Measurements from ENCODE around the gene TEAD1.

TEAD1 gene

GRCh38 chr11:12629601-12630313 lies 44.5 kb upstream of the TEAD1 start:
- Mint-ChIP-seq H3K4me3 (no peak overlapping the region), H3K27me3 (ENCODE audit: low read depth) (peaks cover 3% of the 10 kb centered on the region), H3K27ac (no peak overlapping the region), H3K36me3 (ENCODE audit: low read depth) (peaks cover 4% of the 10 kb centered on the region), H3K4me1 (no peaks in the 10 kb centered on the region), H3K9me3 (peaks cover 18% of the 10 kb centered on the region)
- TF ChIP-seq CTCF (IDR thresholded peaks at IDR 0.05; ENCODE audit: unreplicated experiment in 3 of 3), result no peak

- Mint-ChIP-seq H3K27ac (no peak overlapping the region), H3K4me3 (no peak overlapping the region), H3K4me1 (no peaks in the 10 kb centered on the region), H3K36me3 (ENCODE audit: low read depth) (peaks cover under 1% of the 10 kb centered on the region), H3K9me3 (peaks cover 4% of the 10 kb centered on the region), H3K27me3 (ENCODE audit: low read depth) (no peaks in the 10 kb centered on the region)
- TF ChIP-seq CTCF (IDR thresholded peaks at IDR 0.05; ENCODE audit: unreplicated experiment in 3 of 3), result no peak
These were observed 42.6 kb upstream of the TEAD1 start for GRCh38 chr11:12631651-12632050.

- H3K27me3 Mint-ChIP-seq (ENCODE audit: low read depth), result no peaks in the 10 kb centered on the region
- no peak overlapping the region for H3K4me3 Mint-ChIP-seq
- no peaks in the 10 kb centered on the region for H3K4me1 Mint-ChIP-seq
- TF ChIP-seq CTCF (IDR thresholded peaks at IDR 0.05; ENCODE audit: unreplicated experiment in 3 of 3), result no peak
- H3K27ac Mint-ChIP-seq, result no peak overlapping the region
- H3K36me3 Mint-ChIP-seq (ENCODE audit: low read depth), result no peaks in the 10 kb centered on the region
- H3K9me3 Mint-ChIP-seq, result no peaks in the 10 kb centered on the region
These were observed 39.9 kb upstream of the TEAD1 start for GRCh38 chr11:12634329-12634728.

GRCh38 chr11:12636871-12637410 lies 37.3 kb upstream of the TEAD1 start:
- Mint-ChIP-seq H3K9me3 (no peaks in the 10 kb centered on the region), H3K36me3 (ENCODE audit: low read depth) (peaks cover 3% of the 10 kb centered on the region), H3K4me3 (no peak overlapping the region), H3K27ac (peak overlapping the region in 1 of 3 experiments; percentile 70), H3K4me1 (peaks cover 14% of the 10 kb centered on the region), H3K27me3 (ENCODE audit: low read depth) (no peaks in the 10 kb centered on the region)
- TF ChIP-seq CTCF (IDR thresholded peaks at IDR 0.05; ENCODE audit: unreplicated experiment in 3 of 3), result no peak

GRCh38 chr11:12639388-12639787 lies 34.8 kb upstream of the TEAD1 start:
- H3K4me1 Mint-ChIP-seq, result peaks cover 27% of the 10 kb centered on the region
- H3K4me3 Mint-ChIP-seq, result no peak overlapping the region
- H3K9me3 Mint-ChIP-seq, result no peaks in the 10 kb centered on the region
- no peak for TF ChIP-seq CTCF (IDR thresholded peaks at IDR 0.05; ENCODE audit: unreplicated experiment in 3 of 3)
- no peak overlapping the region for H3K27ac Mint-ChIP-seq
- no peaks in the 10 kb centered on the region for H3K27me3 Mint-ChIP-seq (ENCODE audit: low read depth)
- peaks cover 3% of the 10 kb centered on the region for H3K36me3 Mint-ChIP-seq (ENCODE audit: low read depth)

GRCh38 chr11:12640355-12640754 lies 33.9 kb upstream of the TEAD1 start:
- Mint-ChIP-seq H3K36me3 (ENCODE audit: low read depth) (peaks cover 3% of the 10 kb centered on the region), H3K27me3 (ENCODE audit: low read depth) (no peaks in the 10 kb centered on the region), H3K4me1 (peaks cover 27% of the 10 kb centered on the region), H3K9me3 (peaks cover 3% of the 10 kb centered on the region), H3K27ac (peak overlapping the region in 1 of 3 experiments; percentile 41), H3K4me3 (no peak overlapping the region)
- TF ChIP-seq CTCF (IDR thresholded peaks at IDR 0.05; ENCODE audit: unreplicated experiment in 3 of 3), result no peak

Measured in nephron (organoid).